Cardiac fibroblast (primary cell): ENCODE data around the gene RCAN2.

Experiments
- DNase-seq, 2 donors: peaks; one replicate each; pipeline versions ENCODE4 v3.0.0 to v3.0.0-alpha.2; 2010; ENCODE audit warnings: low read depth in 2 of 2
- H3K4me3 ChIP-seq, 2 donors: replicated peaks in 1 of 2; 1 replicate in 1 of 2; 2 replicates in 1 of 2; pipeline ENCODE4 v1.5.1; 2011; ENCODE audit warnings: low read depth in 2 of 2, low read length in 2 of 2, mild to moderate bottlenecking in 2 of 2, moderate library complexity in 1 of 2
- TF ChIP-seq, protein P1 (sequence below): IDR thresholded peaks from one replicate; pipeline ENCODE4 v1.5.1; 2011; ENCODE audit warnings: low read depth, mild to moderate bottlenecking, low read length, inconsistent platforms

RCAN2 gene

GRCh38 chr6:46420921-46421638 lies 70.2 kb downstream of the RCAN2 start:
- TF ChIP-seq, protein P1, sequence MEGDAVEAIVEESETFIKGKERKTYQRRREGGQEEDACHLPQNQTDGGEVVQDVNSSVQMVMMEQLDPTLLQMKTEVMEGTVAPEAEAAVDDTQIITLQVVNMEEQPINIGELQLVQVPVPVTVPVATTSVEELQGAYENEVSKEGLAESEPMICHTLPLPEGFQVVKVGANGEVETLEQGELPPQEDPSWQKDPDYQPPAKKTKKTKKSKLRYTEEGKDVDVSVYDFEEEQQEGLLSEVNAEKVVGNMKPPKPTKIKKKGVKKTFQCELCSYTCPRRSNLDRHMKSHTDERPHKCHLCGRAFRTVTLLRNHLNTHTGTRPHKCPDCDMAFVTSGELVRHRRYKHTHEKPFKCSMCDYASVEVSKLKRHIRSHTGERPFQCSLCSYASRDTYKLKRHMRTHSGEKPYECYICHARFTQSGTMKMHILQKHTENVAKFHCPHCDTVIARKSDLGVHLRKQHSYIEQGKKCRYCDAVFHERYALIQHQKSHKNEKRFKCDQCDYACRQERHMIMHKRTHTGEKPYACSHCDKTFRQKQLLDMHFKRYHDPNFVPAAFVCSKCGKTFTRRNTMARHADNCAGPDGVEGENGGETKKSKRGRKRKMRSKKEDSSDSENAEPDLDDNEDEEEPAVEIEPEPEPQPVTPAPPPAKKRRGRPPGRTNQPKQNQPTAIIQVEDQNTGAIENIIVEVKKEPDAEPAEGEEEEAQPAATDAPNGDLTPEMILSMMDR: no peak
- peak; percentile 6 to 38 for DNase-seq
- no peak overlapping the region for H3K4me3 ChIP-seq

- DNase-seq: peak; percentile 79 to 86
- no peak overlapping the region for H3K4me3 ChIP-seq
- TF ChIP-seq, protein P1: peak; percentile 76
These were observed 71.7 kb downstream of the RCAN2 start for GRCh38 chr6:46419576-46420002.

DNA sequence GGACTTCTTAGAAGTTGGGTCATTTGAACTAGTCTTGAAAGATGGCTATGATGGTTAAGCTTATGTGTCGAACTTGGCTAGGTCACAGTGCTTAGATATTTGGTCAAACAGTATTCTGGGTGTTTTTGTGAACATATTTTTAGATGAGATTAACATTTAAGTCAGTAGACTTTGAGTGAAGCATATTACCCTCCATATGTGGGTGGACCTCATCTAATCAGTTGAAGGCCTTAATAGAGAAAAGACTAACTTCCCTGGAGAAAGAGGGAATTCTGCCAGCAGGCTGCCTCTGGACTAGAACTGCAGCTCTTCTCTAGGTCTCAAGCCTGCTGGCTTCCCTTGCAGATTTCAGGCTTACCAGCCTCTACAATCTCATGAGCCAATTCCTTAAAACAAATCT lies 76.9 kb downstream of the RCAN2 start:
- H3K4me3 ChIP-seq: no peak overlapping the region
- TF ChIP-seq, protein P1: no peak
- DNase-seq: no peak

DNA sequence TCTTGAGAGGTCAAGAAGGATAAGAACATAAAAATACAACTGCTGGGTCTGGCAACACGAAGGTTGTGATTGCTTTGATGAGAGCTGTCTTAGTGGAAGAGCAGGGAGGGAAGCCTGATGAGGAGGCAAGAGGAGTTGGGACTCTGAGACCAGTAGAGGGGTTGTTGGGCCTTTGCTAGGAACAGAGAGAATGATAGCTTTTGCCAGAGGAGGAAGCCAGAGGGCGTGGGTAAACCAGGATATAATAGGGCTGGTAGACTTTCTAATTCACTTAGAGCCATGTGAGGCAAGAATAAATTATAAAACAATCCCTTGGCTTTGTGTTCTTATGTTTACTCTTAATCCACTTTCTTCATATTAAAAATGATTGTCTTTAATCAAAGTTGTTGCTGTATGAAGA lies 78.6 kb downstream of the RCAN2 start:
- H3K4me3 ChIP-seq: no peak overlapping the region
- TF ChIP-seq, protein P1: no peak
- DNase-seq: no peak

DNA sequence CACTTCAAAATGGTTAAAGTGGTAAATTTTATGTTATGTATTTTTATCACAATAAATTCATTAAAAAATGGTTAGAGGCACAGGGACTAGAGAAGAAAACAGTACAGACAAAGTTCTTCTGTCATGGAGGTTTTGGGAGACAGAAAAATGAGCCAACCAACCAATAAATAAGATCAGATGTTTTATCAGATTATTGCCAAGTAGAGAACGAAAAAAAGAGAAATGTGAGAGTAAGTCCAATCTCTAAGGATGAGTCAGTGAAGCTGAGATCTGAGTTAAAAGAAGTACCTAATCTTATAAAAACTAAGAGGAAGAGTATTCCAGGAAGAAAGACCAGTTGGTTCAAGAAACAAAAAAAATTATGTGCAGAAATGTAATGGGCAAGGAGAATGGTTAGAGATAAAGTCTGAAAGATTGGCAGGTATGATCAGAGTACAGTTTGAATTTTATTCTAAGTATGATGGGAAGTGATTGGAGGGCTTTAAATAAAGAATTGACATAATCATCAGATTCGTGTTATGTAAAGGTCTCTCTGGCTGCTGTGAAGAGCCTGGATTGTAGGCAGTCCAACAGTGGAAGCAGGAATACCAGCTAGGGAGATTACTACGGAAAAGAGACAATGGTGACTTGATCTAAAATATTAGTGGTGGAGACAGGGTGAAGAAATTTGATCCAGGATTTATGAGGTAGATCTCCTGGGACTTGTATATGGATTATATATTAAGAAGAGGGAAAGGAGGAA lies 79.6 kb downstream of the RCAN2 start:
- DNase-seq: no peak
- H3K4me3 ChIP-seq: no peak overlapping the region
- TF ChIP-seq, protein P1: no peak

- DNase-seq: peak; percentile 74 to 75
- no peak overlapping the region for H3K4me3 ChIP-seq
- TF ChIP-seq, protein P1: peak; percentile 74
These were observed 80.8 kb downstream of the RCAN2 start for GRCh38 chr6:46410334-46410953.
